Central memory CD4-positive, alpha-beta T cell (primary cell): ENCODE data around the gene FADS6.

Experiments used
- DNase-seq: peaks from one replicate; pipeline ENCODE4 v3.0.0; 2022

FADS6 gene

DNA sequence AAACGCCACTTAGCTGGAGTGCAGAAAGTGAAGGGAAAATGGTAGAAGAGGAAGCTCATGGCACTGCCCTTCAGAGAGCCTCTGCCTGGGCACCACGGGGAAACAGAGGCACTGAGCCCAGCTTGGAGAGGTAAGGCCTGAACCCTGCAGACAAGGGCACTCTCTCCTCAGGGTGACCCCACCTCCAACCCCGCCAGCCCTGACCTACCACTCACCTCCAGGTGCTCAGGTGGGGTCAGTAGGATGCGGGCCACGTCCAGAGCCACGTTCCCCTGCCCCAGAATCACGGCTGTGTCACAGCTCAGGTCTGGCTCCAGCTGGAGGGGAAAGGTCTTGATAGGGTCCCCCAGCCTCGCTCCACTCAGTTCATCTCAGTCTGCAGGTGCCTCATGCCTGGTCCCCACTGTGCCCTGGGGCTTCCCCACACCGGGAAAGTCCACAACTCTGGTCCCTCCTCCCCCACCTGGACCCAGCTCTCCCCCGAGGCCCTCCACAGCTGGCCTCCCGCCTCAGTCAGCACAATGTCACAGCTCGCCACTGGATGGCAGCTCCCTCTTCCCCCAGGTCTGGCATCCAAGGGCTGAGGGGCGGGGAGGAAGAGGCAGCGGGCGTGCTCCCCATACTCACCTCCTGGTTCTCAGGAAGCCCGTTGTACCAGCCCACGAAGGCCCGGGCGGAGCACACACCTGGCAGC is 27.8 kb downstream of the FADS6 start:
- DNase-seq, result no peak

GRCh38 chr17:74864866-74865395 is 28.5 kb downstream of the FADS6 start:
- peak; percentile 50 for DNase-seq

DNA sequence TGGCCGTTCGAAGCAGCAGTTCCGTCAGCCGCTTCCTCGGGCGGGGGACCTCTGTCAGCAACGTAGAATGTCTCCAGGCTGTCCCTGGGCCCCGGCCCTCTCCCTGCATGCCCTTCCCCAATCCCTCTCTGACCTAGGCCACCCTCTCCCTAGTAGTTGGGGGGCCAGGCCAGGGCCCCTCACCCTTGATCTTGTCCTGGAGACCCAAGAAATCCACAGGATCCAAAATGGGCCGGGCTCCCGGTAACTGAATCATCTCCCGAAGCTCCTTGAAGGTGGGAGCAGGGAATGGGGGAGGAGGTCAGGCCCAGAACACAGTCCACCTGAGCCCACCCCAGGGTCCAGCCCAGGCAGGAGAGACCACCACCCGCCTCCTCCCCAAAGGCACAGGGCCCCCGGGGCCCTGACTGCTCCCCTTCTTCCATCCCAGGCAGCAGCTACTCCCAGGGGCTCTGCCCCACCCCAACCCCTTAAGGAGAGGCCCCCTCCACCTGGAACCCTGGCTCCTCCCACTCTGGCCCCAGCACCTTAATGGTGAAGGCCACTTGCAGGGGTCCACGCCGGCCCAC is 29.1 kb downstream of the FADS6 start:
- DNase-seq, result no peak

DNA sequence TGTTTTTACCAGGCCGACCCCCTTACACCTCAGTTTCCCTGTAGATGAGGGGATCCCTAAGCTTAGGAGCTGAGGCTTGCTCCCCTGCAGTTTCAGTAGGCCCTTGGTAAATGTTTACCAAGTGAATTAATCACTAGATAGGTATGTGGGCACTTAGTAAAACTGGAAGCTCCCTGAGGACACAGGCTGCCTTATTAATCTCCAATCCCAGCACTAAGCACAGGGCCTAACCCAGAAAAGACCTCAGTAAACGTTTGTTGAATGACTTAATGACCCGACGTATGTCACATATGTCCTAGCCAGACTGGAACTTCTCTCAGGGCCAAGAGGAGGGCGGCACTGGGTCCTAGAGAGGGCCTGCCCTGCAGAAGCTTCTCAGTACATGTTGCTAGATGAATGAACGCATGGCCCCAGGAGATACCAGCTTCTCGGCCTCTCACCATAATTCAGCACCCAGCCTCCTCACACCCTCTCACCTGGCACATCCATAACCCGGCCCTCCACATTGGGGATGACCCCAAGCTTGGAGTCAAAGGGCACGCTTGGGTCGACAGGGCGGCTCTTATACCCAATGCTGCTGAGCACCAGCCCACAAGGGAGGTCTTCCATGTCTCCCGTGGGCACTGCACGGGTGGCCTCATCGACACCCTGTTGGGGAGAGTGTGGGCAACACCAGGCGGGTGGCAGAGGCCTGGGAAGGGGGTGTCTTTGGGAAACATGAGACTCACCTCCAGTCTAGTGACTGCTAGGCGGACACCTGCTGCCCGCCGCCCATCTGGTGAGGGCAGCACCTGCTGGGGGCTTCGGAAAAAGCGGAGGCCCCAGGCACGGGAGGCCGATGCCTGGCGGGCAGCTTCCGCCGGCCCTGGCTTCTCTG is 29.8 kb downstream of the FADS6 start:
- DNase-seq, result no peak

DNA sequence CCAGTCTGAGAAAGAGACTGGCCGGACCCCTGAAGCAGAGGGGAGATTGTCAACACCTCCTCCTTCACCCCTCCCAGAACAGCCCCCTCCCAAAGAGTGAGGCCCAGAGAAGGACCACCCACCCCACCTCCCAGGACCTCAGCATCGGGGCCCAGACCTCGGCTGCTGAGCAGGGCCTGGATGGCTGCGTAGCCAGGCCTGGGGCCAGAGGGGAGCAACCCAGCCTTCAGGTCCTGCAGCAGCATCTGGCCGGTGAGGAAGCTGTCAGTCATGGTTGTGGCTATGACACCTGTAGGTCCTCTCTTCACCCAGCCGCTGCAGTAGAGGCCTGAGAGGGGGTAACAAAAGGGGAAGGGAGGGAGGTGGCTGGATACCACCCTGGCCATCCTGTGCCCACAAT is 30.5 kb downstream of the FADS6 start:
- DNase-seq, result no peak

DNA sequence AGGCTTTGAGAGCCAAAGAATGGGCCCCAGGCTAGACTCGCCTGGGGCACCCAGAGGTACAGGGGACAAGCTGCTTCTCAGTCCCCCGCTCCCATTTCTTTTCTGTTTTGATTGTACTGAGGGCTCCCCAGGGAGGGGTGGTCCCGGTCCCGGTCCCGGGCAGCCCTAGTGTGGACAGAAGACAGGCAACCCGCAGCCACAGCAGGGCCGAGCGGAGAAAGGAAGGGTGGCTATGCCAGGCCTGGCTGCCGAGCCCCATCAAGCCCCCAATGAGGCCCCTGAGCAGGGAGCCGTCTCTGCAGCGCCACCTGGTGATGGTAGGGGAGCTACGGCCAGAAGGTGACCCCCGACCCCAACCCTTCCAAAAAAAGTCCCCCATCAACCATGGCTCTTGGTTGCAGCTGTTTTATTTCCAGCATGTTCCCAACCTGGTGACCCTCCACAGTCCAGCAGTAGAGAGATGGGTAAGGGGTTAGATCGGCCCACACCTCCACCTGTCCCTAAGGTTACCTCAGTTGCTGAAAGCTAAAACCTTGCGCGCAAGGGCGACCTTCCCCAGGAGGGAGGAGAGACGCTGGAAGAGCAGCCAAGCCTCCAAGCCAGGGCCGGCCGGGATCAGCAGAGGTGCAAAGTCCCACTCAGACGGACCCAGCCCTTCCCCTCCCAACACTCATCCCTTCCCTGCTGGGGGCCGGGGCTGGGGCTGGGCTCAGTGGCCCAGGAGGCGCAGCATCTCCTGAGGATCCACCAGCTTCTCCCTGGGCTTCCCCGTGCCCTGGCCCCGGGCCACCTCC is 31.1 kb downstream of the FADS6 start:
- DNase-seq, result peak; percentile 42

DNA sequence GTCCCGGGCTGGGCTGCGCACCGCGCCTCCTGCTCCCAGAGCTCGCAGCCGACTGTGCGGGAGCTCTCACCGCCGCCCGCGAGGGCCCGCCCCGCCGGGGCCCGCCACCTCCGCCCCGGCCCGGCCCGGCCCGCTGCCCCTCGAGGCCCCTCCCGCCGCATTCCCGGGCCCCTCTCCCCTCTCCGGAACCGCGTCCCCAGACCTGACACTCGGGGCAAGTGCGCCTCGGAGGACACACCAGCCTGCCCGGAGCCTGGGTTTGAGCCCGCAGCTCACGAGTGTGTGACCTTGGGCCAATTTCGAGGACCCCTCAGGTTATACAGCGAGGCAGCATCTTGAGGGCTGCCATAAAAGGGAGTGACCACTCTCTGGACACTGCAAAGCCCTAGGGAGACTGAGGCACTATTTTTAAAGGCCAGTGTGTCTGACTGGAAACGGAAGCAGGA is 31.7 kb downstream of the FADS6 start:
- DNase-seq, result no peak

DNA sequence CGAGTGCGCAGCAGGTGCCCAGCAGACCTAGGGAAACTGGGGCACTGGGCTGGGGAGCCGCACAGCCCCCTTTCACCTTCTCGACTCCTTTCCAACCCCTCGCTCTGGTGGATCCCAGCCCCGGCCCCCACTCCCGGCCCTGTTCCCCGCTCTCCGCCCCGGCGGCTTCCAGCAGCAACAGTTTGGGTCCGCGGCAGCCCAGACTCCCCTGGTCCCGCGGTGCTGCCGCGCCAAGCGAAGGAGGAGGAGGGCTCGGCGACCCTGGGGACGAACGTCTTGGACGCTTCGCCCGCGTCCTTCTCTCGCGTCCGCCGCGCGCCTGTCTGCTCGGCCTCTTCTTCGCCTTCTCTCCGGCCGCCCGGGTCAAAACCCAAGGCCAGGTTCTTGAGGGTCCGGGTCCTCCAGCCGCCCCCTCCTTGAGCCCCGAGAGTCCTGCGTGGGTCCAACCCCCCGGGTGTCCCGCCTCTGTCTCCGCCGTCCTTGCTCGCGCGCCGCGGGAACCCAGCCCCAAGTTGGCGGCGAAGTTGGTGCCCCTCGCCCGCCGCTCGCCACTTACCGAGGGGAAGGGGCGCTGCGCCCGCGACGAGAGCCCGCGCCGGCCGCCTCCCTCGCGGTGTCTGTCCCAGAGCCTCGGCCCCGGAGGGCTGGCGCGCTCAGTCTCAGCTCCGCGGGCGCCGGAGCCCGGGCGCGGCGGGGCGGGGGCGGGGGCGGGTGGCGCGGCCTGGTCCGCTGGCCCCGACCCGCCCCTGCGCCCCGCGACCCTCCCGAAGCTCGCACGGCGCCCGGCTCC is 32.4 kb downstream of the FADS6 start:
- DNase-seq, result no peak

DNA sequence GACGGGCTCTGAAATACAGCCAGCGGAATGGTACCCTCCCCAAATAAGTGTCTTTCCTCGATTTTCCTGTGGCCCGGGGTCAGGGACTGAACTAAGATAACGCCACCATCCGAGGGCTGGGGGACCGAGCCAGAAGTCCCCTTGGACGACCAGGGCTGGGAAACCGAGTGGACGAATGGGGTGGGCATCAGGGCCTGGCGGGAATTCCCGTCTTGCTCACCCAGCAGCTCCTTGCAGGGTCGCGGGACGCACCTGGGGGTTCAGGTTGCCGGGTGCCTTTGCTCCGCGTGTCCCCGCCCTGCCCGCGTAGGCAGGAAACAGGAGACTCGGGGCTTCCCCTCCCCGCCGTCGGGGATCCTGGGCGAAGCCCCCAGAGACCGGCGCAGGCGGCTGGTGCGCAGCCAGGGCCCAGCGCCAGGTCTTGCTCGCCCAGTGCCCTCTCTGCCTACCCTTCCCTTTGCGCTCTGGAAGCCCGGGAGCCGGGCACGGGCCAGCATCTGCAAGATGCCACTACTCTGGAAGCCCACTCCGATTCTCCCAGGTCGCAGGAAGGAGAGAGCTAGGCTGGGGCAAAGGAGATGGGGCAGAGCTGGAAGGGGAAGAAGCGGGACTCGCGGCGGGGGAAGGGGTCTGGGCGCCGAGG is 33.1 kb downstream of the FADS6 start:
- no peak for DNase-seq

DNA sequence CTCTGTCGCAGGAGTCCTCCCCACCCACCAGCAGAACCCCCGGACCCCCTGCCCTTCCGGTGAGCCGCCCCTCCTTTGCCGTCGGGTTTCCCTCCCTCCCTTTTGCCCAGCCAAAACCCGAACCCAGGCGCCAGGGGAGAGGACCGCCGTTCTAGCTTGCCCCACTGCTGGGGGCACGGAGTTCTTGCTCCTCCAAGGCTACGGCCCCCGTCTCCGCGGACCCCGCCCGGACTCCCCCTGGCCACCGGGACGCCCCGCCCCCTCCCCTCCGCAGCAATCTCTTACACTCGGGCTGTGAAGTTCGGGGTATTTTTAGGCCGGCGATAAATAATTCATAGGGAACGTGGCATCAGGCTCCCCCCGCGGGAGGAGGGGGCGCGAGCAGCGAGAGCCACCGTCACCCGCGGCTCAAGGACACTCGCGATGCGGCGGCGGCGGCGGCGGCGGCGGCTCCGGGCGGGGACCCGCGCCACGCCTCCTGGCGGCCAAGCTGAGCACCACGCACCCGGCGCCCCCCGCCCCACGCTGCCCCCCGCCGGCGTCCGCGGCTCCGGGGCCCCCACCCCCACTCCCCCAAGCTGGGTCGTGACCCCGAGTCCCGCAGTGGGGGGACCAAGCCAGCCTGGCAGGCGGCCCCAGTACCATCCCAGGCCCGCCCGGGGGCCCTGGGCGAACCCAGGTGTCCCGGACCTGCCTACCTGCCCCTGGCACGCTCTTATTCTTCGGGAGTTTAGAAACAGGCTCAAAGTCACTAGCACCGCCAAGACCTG is 33.8 kb downstream of the FADS6 start, which contains the start of gene GRIN2C:
TSS of gene GRIN2C (minus strand) at position 427 of the 770 bp plus-strand sequence. CDS start 4,793 bp downstream, outside the sequence.
- peak; percentile 37 for DNase-seq

- no peak for DNase-seq
Observed at GRCh38 chr17:74858672-74859458, 34.6 kb downstream of the FADS6 start.

GRCh38 chr17:74857191-74857590 is 36.2 kb downstream of the FADS6 start:
- no peak for DNase-seq

GRCh38 chr17:74856112-74856511 is 37.3 kb downstream of the FADS6 start:
- no peak for DNase-seq

- no peak for DNase-seq
Observed at GRCh38 chr17:74855323-74855722, 38.1 kb downstream of the FADS6 start.

- no peak for DNase-seq
Observed at GRCh38 chr17:74854792-74855191, 38.6 kb downstream of the FADS6 start.

GRCh38 chr17:74853669-74854068 is 39.8 kb downstream of the FADS6 start:
- no peak for DNase-seq

DNA sequence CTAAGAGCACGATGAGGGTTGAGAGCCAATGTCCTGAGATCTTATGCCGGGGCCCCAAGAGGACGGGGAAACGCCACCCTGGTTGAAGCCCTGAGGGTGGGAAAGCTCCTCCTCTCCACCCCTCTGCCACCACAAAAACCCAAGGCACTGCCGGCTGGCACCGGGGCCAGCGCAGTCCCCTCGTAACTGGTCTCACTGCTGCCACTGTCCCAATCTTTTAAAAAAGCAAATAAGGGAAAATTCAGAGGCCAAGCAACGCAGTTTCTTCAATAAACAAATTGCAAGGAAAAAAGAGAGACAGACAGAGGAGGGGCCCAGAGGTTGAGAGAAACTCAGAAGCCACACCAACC is 40.4 kb downstream of the FADS6 start:
- DNase-seq, result no peak

- peak; percentile 63 for DNase-seq
Observed at GRCh38 chr17:74852237-74853047, 41.0 kb downstream of the FADS6 start.
